EH (cell line): Measurements from ENCODE around the gene BABAM1.
A peak's percentile ranks its signal among the peaks of the same experiment; 100 is the strongest.

ENCODE experiments used
- DNase-seq: peaks from one replicate; pipeline ENCODE4 v3.0.0-alpha.2; 2015; ENCODE audit warnings: low read depth

The BABAM1 gene

GRCh38 chr19:17303940-17304267, 36.7 kb downstream of the BABAM1 start:
- no peak for DNase-seq

- DNase-seq = no peak
Measured at GRCh38 chr19:17304386-17305215, 37.4 kb downstream of the BABAM1 start.

- DNase-seq = no peak
Measured at GRCh38 chr19:17305216-17305516, 37.9 kb downstream of the BABAM1 start.

- DNase-seq = peak; percentile 99
Measured at GRCh38 chr19:17305517-17306284, 38.5 kb downstream of the BABAM1 start, which contains the start of gene MRPL34. MRPL34 (plus strand) TSS chr19:17305872; CDS start chr19:17305893, 21 bp downstream.

- DNase-seq = no peak
Measured at GRCh38 chr19:17306285-17306714, 39.1 kb downstream of the BABAM1 start.

- DNase-seq = no peak
Measured at GRCh38 chr19:17307876-17308377, 40.7 kb downstream of the BABAM1 start.

- peak; percentile 100 for DNase-seq
Measured at GRCh38 chr19:17309198-17309964, 42.1 kb downstream of the BABAM1 start, which contains the start of gene DDA1. DDA1 (plus strand) TSS chr19:17309563; CDS start chr19:17309655, 92 bp downstream.

- DNase-seq = no peak
Measured at GRCh38 chr19:17309965-17310461, 42.8 kb downstream of the BABAM1 start.

GRCh38 chr19:17311455-17312188, 44.4 kb downstream of the BABAM1 start:
- DNase-seq = peak; percentile 87

GRCh38 chr19:17312189-17313113, 45.2 kb downstream of the BABAM1 start:
- DNase-seq = no peak

- no peak for DNase-seq
Measured at GRCh38 chr19:17314007-17314593, 46.9 kb downstream of the BABAM1 start.

GRCh38 chr19:17318966-17319365, 51.7 kb downstream of the BABAM1 start:
- DNase-seq = no peak

GRCh38 chr19:17319473-17320238, 52.4 kb downstream of the BABAM1 start:
- DNase-seq = no peak

- DNase-seq = no peak
Measured at GRCh38 chr19:17320435-17320834, 53.2 kb downstream of the BABAM1 start.

GRCh38 chr19:17321655-17322489, 54.6 kb downstream of the BABAM1 start:
- no peak for DNase-seq

- no peak for DNase-seq
Measured at GRCh38 chr19:17322854-17323253, 55.6 kb downstream of the BABAM1 start.

- DNase-seq = no peak
Measured at GRCh38 chr19:17323300-17323963, 56.2 kb downstream of the BABAM1 start.

GRCh38 chr19:17323964-17324332, 56.7 kb downstream of the BABAM1 start:
- DNase-seq = no peak
